A549 (cell line): ENCODE results near the gene RYR3.

Source experiments
- CBX2 ChIP-seq: fragments of 200-600 bp; sonication (generic); IDR thresholded peaks from 2 replicates; pipeline ENCODE4 v1.6.1; 2016; ENCODE audit warnings: low read depth, mild to moderate bottlenecking, borderline replicate concordance
- CEBPB ChIP-seq, 2 experiments: fragments of >200 bp in 1 of 2; sonication (Bioruptor Twin) in 1 of 2; formaldehyde crosslinking in 1 of 2; IDR thresholded peaks; 2 replicates each; pipeline ENCODE4 v1.6.1; 2012 to 2016
- HDAC2 ChIP-seq: fragments of 200-600 bp; sonication (generic); IDR thresholded peaks from 2 replicates; pipeline ENCODE4 v1.6.1; 2016
- JUNB ChIP-seq: fragments of >200 bp; sonication (Bioruptor Twin); formaldehyde crosslinking; IDR thresholded peaks from 2 replicates; pipeline ENCODE4 v1.6.1; 2016
- MAFK ChIP-seq: fragments of 450-650 bp; IDR thresholded peaks from 2 replicates; pipeline ENCODE4 v1.6.1; 2014; ENCODE audit not compliant: partially characterized antibody
- MYC ChIP-seq: IDR thresholded peaks from 2 replicates; pipeline ENCODE4 v1.6.1; 2012; ENCODE audit warnings: mild to moderate bottlenecking, inconsistent platforms, low read length, improper control_type of control experiment, borderline replicate concordance
- POLR2A ChIP-seq: IDR thresholded peaks from 2 replicates; pipeline ENCODE4 v1.6.1; 2012; ENCODE audit warnings: mild to moderate bottlenecking, low read length
- RAD21 ChIP-seq, 2 experiments: fragments of >200 bp in 1 of 2; sonication (Bioruptor Twin) in 1 of 2; formaldehyde crosslinking in 1 of 2; IDR thresholded peaks in 1 of 2; conservative IDR thresholded peaks in 1 of 2; 2 replicates in 1 of 2; 3 replicates in 1 of 2; pipeline ENCODE4 v1.6.1; 2012 to 2018; ENCODE audit warnings: inconsistent platforms in 1 of 2
- REST ChIP-seq: fragments of 200-600 bp; sonication (generic); IDR thresholded peaks from 2 replicates; pipeline ENCODE4 v1.6.1; 2016; ENCODE audit warnings: antibody characterized with exemption, mild to moderate bottlenecking, moderate library complexity
- RNF2 ChIP-seq: fragments of 200-600 bp; sonication (generic); IDR thresholded peaks from 2 replicates; pipeline ENCODE4 v1.6.1; 2016; ENCODE audit warnings: low read depth, mild to moderate bottlenecking, antibody characterized with exemption, moderate library complexity, borderline replicate concordance
- ZFP36 ChIP-seq: fragments of 450-650 bp; IDR thresholded peaks from 2 replicates; pipeline ENCODE4 v1.6.1; 2014; ENCODE audit warnings: borderline replicate concordance; ENCODE audit not compliant: partially characterized antibody
- TF ChIP-seq, protein P1 (sequence below): fragments of >200 bp; sonication (Bioruptor Twin); formaldehyde crosslinking; IDR thresholded peaks from 3 replicates; pipeline ENCODE4 v1.5.1; 2016
- TF ChIP-seq, protein P2 (sequence below): fragments of 450-650 bp; IDR thresholded peaks from 2 replicates; pipeline ENCODE4 v1.6.1; 2014; ENCODE audit warnings: antibody characterized with exemption
- TF ChIP-seq, protein P3 (sequence below): fragments of >200 bp; sonication (Bioruptor Twin); formaldehyde crosslinking; IDR thresholded peaks from 2 replicates; pipeline ENCODE4 v1.6.1; 2016

DNA sequence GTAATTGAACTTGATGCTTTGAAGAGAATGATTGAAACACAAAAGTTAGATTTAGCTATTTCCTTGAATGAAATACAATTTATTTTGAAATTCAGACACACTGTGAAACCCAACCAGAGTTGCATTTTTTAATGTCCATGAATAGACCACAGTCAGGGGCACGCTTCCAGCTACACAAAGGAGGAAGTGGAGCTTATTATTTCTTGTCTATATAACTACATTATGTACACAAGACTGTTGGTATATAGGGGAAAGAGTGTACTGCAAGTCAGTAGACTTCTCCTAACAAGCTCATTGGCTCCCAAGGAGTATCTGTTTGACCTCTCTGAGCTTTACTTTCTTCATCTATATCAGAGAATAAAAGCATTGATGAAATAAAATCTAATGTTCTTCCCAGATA is 326.2 kb downstream of the RYR3 start:
- TF ChIP-seq, protein P1, sequence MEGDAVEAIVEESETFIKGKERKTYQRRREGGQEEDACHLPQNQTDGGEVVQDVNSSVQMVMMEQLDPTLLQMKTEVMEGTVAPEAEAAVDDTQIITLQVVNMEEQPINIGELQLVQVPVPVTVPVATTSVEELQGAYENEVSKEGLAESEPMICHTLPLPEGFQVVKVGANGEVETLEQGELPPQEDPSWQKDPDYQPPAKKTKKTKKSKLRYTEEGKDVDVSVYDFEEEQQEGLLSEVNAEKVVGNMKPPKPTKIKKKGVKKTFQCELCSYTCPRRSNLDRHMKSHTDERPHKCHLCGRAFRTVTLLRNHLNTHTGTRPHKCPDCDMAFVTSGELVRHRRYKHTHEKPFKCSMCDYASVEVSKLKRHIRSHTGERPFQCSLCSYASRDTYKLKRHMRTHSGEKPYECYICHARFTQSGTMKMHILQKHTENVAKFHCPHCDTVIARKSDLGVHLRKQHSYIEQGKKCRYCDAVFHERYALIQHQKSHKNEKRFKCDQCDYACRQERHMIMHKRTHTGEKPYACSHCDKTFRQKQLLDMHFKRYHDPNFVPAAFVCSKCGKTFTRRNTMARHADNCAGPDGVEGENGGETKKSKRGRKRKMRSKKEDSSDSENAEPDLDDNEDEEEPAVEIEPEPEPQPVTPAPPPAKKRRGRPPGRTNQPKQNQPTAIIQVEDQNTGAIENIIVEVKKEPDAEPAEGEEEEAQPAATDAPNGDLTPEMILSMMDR: no peak
- TF ChIP-seq MAFK: no peak
- no peak for TF ChIP-seq CEBPB (IDR thresholded peaks at IDR 0.05)
- no peak for TF ChIP-seq HDAC2
- TF ChIP-seq JUNB: no peak
- TF ChIP-seq, protein P2, sequence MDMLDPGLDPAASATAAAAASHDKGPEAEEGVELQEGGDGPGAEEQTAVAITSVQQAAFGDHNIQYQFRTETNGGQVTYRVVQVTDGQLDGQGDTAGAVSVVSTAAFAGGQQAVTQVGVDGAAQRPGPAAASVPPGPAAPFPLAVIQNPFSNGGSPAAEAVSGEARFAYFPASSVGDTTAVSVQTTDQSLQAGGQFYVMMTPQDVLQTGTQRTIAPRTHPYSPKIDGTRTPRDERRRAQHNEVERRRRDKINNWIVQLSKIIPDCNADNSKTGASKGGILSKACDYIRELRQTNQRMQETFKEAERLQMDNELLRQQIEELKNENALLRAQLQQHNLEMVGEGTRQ: no peak
- TF ChIP-seq REST: no peak
- TF ChIP-seq RNF2: no peak
- no peak for TF ChIP-seq MYC
- no peak for TF ChIP-seq POLR2A
- no peak for TF ChIP-seq ZFP36
- TF ChIP-seq RAD21 (conservative IDR thresholded peaks at IDR 0.05 in 1 of 2, IDR thresholded peaks at IDR 0.05 in 1 of 2): no peak
- TF ChIP-seq, protein P3, sequence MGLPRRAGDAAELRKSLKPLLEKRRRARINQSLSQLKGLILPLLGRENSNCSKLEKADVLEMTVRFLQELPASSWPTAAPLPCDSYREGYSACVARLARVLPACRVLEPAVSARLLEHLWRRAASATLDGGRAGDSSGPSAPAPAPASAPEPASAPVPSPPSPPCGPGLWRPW: no peak
- TF ChIP-seq CBX2: no peak
